NCI-H2196 treated with DMSO at 0.1 percent for 48 hours (cell line): Measurements from ENCODE around the gene POLR1E.
A peak's percentile ranks its signal among the peaks of the same experiment; 100 is the strongest.

Source experiments
- DNase-seq: peaks from one replicate; lab custom pipeline; 2025; ENCODE audit not compliant: unreplicated experiment; lab: John Stamatoyannopoulos, UW

The POLR1E gene, protein sequence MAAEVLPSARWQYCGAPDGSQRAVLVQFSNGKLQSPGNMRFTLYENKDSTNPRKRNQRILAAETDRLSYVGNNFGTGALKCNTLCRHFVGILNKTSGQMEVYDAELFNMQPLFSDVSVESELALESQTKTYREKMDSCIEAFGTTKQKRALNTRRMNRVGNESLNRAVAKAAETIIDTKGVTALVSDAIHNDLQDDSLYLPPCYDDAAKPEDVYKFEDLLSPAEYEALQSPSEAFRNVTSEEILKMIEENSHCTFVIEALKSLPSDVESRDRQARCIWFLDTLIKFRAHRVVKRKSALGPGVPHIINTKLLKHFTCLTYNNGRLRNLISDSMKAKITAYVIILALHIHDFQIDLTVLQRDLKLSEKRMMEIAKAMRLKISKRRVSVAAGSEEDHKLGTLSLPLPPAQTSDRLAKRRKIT

DNA sequence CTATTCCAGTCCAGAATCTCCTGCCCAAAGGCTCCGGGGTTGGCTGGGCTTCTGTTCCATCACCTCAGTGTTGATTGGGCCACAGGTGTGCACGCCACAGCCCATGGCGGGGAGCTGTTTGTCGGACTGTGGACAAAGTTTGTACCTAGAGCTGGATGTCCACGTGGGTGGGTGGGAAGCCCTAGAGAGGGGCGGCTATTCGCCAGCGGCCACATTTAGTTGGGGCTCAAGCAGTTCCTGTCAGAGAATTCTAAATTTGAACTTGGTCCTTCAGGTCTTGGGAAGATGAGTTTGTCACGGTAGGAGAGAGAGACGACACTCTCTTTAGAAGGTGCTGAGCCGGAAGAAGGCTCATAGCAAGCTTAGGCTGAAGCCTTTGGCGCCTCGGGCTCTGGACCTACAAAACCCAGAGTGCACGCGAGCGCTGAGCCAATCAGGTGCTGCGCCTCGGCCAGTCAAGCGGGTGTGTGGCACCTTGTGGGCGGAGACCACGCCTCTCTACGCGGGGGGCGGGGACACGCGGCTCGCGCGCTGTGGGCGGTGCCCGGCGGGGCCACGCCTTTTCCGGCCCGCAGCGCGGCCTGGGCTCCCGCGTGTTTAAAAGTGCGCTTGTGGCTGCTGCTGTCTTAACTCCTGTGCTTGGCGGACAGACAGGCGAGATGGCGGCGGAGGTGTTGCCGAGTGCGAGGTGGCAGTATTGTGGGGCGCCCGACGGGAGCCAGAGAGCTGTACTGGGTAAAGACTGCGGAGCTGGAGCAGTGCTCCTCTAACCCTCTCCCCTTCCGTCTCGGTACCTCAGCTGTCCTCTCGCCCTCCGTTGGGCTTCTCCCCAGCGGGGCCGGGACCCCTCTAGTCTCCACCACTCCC, at the start of gene POLR1E:
Gene POLR1E, plus strand, starts transcription at position 560 of the 867 bp plus-strand sequence. Its CDS starts 100 bp downstream, at position 660.
- DNase-seq = peak; percentile 86

DNA sequence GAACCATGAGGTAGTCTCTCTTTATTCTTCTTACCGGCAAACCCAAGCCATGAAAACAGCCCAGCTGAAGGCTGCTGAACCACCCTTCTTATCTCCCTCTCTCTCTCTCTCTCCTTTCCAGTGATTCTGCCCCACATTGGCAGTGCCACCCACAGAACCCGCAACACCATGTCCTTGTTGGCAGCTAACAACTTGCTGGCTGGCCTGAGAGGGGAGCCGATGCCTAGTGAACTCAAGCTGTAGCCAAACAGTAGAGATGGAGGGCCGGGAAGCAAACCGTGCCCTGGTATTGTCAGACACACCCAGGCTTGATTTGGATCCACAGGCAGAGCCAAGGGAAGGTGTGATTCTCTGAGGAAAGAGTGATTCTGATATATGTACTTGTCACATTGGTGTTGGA, 49.2 kb upstream of the POLR1E start:
- no peak for DNase-seq

DNA sequence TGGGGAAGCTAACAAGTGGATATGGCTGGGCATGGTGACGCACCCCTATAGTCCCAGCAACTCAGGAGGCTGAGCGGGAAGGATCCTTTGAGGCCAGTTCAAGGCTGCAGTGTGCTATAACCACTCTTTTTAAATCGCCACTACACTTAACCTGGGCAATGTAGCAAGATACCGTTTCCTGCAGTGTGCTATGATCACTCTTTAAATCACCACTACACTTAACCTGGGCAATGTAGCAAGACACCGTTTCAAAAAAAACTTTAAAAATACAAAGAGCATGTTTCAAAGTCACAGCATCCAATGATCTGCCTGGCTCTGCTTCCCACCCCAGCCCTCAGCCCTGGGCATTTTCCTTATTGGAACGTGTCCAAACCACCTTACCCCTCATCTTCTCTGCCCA, 48.7 kb upstream of the POLR1E start:
- no peak for DNase-seq

DNA sequence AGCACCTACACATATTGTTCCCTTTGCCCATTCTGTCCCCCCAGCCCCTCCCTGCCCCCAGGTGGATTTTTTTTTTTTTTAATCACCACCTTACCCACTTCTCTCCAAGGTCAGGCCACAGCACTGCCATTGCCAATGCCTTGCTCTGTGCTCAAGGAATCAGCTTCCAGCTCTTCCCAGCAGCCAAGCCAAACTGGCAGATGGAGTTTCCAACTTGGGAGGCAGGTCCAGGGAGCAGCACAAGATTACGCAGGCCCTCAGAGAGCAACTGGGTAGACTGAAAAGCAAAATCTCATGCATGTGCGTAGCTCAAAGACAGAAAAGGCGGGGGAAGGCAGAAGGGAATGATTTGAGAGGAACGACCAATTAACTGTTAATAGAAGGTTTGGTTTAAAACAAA, 48.1 kb upstream of the POLR1E start:
- no peak for DNase-seq

DNA sequence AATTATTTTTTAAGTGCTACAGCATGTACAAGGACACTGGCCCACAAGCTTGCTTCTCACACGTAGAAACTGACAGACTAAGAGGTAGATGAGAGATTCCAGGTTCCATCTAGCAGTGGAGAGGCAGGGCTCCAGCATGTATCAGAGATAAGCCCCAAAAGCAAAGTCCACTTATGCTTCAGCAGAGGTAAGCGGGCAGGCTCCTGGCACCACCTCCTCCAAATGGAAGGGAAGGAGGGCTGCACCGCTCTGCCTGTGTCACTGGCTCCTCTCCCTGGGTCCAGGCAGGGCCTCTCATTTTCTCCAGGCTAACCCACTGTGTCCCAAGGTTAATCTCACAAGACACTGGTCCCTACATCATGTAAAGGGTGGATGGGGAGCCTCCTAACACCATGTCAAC, 47.4 kb upstream of the POLR1E start:
- no peak for DNase-seq

DNA sequence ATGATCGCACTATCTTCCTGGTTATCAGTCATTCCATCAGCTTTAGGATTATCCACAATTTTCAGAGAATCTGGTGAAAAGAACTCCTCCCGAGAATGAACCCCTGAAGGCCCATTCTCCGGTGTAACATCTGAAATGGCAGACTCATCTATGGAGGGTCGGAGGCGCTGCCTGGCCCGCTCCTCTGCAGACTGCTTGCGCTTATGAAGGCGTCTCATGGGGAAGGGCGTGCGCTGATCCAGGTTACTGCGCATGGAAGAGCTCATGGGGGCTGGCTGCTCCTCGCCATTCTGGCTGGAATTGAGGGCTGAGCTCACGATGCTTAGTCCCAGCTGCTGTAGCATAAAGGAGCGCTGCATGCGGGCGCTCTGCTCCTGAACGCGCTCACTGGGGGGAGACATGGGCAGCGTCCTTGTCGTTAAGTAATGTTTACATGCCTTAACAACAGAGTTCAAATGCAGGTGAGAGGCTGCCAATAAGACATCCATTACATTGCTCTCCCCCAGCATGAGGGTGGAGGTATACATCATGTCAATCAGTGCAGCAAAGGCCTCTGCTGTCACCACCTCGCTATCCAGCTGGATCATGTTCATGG, 43.9 kb upstream of the POLR1E start:
- DNase-seq = no peak

DNA sequence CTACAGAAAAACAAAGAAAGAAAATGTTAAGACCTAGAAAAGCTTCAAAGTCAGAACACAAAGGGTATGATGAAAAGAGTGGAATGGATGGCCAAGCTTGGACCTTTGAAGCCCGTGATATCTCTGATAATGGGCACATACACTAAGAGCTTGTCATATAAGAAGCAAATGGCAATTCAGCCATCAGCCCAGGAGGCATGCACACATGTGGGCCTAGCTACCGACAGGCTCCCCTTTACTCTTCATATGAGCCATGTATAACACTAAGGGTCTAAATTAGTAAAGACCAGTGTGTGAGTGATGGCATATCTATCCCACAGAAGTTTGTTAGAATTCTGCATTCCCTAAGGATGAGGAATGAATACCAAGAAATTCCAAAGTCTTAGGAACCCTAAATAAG, 43.2 kb upstream of the POLR1E start:
- no peak for DNase-seq

DNA sequence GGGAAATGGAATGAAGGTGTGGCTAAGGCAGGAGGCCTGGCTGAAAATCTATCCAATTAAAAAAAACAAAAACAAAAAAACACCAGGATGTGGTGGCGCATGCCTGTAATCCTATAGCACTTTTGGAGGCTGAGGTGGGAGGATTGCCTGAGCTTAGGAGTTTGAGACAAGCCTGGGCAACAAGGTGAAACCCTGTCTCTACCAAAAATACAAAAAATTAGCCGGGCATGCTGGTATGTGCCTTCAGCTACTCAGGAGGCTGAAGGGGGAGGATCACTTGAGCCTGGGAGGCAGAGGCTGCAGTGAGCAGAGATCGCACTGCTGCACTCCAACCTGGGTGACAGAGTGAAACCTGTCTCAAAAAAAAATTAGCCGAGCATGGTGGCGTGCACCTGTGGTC, 42.2 kb upstream of the POLR1E start:
- no peak for DNase-seq

DNA sequence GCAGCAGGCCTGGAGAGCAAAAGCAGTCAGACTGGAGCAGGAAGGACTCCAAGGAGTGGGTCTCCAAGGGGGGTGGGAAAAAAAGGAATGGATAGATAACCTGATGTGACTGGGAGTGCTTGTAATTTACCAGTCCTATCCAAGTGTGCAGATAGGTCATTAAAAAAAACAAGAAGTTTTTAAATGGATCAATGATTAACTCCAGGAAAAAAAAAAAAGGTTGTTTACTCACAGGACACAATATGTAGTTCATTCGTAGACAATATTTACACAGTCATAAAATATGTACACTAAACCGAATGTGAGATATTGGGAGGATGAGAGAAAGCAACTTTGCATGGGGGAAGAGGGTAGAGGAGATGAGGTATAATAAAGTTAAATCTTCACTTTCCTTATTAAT, 40.9 kb upstream of the POLR1E start:
- DNase-seq = no peak

DNA sequence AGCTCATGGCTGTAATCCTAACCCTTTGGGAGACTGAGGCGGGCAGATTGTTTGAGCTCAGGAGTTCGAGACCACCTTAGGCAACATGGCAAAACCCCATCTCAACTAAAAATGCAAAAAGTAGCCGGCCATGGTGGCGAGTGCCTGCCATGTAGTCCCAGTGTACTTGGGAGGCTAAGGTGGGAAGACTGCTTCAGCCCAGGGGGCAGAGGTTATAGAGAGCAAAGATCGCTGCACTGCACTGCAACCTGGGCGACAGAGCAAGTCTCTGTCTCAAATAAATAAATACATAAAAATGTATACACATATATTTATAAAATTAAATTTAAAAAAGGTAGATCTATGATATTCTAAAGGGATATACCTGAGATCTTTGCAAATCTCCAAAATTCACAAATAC, 39.9 kb upstream of the POLR1E start:
- DNase-seq = no peak

DNA sequence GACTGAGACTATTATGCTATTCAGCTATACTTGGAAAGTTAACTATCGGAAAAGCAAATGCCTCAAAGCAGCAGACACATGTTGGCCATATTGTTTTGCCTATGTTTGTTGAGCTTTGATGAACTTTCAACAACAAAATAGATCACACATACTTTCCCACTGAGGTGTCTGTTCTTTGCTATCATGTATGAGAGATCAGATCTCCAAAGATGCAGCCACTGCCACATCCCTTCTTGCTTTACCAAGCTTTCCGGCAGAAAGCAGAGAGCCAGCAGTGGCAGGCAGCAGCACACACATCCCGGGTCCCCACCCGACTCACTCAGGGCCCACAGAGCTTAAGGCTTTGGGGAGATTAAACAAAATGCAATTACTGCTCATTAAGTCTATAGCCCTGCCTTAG, 39.3 kb upstream of the POLR1E start:
- no peak for DNase-seq

DNA sequence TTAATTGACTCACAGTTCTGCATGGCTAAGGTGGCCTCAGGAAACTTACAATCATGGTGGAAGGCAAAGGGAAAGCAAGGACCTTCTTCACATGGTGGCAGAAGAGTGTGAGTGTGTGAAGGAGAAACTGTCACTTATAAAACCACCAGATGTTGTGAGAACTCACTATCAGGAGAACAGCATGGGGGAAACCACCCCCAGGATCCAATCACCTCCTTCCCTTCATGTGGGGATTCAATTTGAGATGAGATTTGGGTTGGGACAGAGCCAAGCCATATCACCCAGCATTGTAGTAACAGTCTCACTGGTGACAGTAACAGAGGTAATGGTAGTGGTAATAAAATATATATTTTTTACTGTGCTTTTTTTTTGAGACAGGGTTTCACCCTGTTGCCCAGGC, 38.6 kb upstream of the POLR1E start:
- DNase-seq = no peak

DNA sequence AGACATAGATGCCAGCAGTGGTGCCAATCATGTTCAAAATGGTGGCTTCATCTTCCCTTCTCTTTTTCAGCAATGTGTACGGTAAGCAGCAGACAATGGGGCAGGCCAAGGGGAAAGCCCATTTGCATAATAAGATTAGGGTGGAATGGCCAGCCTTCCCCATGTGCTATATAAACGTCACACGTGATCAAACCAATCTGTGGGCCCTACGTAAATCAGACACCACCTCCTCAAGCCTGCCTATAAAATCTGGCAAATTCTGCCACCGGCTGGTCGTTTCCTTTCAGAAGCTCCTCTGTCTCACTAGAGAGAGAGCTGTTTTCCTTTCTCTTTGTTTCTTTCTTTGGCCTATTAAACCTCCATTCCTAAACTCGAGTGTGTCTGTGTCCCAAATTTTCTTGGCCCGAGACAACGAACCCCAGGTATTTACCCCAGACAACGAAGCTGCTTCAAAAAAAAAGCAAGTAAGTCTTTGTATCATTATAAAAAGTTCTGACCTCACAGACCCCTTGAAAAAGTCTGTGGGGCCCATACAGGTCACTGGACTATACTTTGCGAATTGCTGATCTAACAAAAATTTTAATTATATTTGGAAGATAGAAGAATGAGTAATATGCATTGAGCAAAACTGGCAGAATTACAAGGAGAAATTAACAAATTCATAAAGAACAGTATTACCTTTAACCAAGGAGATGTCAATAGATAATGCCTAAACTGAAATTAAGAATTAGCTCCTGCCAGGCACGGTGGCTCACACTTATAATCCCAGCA, 35.7 kb upstream of the POLR1E start:
- DNase-seq = no peak

DNA sequence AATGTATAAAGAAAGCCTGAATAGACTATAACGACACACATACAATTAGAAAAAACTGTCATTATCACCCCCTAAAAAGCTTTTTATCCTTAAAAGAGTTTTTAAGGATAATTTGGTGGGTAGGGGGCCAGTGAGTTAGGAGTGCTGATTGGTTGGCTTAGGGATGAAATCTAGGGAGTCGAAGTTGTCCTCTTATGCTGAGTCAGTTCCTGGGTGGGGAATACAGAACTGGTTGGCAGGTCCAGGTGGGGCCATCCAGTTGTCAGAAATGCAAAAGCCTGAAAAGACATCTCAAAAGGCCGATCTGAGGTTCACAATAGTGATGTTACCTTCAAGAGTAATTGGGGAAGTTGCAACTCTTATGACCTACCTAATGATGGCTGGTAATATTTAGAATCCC, 34.1 kb upstream of the POLR1E start:
- no peak for DNase-seq

DNA sequence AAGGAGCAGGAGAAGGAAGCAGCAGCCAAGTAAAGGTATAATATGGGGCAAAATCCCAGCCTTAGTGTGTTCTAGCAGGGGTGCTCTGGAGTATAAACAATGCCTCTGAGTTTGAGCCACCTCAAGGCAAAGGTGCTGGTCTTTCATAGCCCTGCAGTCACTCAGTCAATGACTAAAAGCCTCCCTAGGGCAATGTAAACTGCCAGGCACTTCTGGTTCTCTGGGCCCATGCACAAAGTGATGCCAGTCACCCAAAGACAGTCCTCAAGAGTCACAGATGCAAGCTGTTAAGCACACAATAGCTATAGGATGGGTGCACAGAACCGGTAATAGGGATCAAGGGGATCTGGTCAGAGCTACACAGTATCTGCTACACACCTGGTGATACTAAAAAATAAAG, 33.1 kb upstream of the POLR1E start:
- no peak for DNase-seq

DNA sequence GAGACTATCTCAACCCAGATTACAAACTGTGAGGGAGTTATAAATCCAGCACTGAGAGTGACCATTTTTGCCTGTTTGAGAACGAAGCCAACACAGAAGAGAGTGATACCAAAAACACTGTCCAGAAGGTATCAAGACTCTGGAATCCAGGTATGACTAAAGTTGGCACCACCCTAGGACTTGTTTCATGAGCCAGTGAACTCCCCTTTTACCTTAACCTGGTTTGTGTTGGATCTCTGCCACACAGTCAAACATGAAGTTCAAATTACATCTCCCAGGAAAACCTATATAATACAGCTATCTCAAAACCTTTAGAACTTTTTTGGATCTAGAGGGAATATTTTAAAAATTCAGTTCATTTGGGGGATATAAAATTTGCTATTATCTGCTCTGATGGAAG, 31.9 kb upstream of the POLR1E start:
- no peak for DNase-seq

DNA sequence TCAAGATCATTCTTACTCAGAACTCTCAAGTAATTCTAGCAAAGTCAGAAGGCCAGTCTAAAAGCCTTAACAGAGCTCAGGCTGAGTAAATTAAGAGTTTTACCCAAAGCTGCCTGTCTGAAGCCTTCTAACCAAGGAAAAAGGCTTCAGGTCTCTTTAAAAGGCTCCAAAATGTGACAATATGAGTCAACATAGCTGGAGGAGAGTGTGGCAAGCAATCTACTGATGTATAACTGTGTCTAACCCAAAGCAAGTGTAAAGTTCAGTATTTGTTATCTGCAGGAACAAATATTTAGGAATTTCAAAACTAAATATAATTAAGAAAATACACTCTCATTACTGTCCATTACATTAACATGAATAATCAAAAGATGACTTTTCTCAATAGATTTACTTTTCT, 31.5 kb upstream of the POLR1E start:
- DNase-seq = no peak

DNA sequence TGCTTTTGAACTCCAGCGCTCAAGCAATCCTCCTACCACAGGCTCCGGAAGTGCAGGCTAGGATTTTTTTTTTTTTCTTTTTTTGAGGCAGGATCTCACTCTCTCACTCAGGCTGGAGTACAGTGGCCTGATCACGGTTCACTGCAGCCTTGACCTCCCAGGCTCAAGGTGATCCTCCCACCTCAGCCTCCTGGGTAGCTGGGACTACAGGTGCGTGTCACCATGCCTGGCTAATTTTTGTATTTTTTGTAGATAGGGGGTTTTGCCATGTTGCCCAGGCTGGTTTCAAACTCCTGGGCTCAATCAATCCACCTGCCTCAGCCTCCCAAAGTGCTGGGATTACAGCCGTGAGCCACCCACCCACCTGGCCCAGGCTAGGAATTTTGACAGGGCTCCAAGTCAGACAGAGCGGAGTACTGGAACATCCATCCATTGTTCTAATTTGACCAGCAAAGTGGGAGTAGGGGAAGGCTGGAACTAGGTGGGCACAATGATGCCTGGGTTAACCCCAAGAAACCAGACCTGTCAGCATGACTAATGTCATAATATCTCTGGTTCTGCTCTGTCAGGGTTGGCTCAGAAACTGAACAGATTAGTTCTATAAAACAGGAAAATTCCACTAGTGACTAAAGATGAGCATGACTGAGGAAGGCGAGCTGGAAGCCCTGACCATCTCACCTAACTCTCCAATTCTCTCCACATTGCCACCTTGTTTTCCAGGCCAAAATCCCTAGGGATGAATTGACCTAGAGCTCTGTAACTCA, 29.7 kb upstream of the POLR1E start:
- DNase-seq = no peak

DNA sequence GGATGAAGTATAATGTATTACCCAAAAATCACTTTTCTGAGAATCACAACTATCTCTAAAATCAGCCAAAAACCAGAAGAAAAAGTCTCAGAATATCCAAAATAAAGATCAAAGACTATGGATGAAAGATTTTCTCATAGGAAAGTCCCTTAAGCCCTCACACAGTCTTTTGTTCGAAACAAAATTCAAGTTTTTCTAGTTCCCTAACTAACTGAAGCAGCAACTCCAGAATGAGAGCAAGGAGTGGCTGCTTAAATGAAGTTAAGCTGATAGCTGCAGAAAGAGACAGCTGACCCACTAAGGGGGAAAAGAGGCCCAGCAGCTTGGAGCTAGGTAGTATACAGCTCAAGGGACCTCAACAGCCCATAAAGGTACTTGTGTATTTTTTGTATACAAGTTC, 28.9 kb upstream of the POLR1E start:
- DNase-seq = no peak

DNA sequence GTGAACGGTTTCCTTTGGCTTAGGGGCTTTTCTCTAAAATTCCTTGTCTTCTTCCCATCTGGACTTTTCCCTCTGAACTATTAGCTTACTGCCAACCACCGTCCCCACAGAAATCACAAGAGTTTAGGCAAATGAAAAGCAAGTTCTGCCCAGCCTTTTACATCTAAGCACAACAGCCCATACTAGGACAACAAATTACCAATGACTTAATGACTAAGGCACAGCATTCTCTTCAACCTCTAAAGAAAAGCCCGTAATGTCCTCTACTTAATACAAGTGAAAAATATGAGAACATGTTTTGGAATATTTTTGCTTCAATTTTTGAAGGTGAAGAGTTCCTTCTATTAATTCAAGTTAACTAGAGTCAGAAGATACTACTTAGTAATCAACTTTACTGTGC, 21.7 kb upstream of the POLR1E start:
- DNase-seq = no peak
